HG02571 (cell line): ENCODE results near the gene OSER1.
"Not testable (repeated sequence)": the region's sequence is repeated elsewhere in the genome, so short reads cannot be mapped to it uniquely, and the experiment has no call there.

ENCODE experiments used
- ATAC-seq: cut with Tn5 transposase; IDR thresholded peaks from one replicate; pipeline ENCODE4 v1.9.1; 2021; ENCODE audit warnings: mild to moderate bottlenecking, moderate library complexity; ENCODE audit not compliant: unreplicated experiment

Gene OSER1

DNA sequence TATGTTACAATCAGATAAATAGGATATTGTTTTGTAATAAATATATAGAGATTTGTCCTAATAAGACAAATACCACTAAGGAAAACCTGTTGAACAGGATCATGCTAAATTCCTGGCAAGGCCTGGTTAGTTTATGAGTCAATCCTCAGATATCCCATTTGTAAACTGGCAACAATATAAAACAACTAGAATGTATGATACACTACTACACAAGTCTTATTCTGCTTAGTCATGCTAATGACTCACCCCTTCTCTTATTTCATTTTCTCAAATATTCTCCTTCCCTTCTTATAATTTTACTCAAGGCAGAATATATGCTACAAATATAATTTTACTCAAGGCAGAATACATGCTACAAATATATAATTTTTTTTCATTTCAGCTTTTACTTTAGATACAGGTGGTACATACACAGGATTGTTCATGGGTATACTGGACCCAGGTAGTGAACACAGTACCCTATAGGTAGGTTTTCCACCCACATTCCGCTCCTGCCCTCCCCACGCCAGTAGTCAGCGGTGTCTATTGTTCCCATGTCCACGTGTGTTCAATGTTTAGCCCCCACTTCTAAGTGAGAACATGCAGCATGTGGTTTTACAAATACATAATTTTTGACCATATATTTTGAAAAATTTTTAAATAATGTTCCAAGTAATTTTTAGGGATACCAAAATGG is 6.3 kb downstream of the OSER1 start:
- no peak for ATAC-seq

DNA sequence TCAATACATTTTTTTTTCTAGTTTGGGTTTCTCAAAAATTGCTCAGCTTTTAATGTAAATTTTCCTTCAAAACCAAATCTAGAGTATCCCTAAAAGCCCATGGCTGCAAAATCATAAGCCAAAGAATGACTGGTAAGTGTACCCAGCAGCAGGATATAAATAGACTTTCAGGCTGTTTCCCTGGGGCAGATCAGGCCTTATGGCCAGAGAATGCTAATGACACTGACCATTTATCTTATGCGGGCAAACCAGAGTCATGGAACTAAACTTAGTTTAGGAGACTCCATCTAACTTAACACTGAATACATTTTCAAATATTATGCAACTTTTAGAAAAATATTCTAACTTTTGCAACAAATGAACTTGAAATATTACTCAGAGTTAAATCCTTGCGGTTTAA is 7.4 kb downstream of the OSER1 start:
- no peak for ATAC-seq

DNA sequence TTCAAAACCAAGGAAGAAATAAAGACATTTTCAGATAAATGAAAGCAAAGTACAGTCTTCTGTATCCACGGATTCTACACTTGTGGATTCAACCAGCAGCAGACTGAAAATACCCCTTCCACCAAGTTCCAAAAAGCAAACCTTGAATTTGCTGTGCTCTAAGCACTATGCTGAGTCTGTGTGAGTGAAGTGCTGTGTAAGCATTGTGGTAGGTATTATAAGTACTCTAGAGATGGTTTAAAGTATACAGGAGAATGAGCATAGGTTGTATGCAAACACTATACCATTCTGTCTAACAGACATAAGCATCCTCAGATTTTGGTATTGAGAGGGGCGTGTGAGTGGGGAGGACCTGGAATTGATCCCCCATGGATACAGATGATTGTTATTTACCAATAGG is 9.6 kb downstream of the OSER1 start:
- no peak for ATAC-seq

DNA sequence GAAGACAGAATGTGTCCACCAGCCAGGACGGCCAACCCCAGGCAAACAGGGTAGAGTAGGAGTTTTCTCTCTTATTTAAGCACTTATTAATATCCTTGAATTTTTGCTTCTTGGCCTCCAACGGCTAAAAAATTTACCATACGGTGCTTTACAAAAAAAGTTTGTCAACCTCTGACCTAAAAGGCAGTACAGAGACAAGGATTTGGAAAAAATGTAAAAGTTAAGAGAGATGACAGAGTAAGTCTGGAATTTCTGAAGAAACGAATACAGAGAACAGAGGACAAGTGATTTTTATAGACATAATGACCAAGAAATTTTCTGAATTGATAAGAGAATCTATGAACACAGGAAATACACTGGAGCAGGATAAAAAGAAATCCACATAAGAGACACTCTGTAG is 10.2 kb downstream of the OSER1 start:
- no peak for ATAC-seq

DNA sequence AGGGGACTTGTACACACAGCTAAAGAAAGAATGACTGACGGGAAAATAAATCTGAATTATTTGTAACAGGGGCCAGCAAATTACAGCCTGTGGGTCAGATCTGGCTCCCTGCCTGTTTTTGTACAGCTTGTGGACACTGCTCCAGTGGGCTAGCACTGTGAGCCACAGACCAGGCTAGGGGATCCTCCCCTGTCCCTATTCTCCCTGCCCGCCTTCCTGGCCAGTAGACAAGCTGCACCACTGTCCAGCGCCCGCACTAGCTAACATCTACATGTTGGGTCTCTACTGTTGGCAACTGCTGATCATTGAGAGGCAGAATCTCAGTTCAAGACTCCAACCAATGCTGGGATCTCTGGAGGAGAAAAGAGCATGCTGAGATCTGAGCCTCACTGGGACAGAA is 10.7 kb downstream of the OSER1 start:
- ATAC-seq, result no peak

DNA sequence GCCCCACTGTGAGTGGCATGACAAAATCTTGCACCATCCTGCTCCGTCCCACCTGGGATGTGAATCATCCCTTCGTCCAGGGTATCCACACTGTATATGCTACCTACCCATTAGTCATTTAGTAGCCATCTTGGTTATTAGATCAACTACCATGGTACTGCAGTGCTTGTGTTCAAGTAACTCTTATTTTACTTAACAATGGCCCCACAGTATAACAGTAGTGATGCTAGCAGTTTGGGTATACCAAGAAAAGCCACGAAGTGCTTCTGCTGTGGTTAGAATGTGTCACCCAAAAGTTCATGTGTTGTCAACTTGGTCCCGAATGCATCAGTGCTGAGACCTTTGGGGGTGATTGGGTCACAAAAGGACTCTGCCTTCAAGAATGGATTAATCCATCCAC is 11.7 kb downstream of the OSER1 start:
- ATAC-seq, result no peak

DNA sequence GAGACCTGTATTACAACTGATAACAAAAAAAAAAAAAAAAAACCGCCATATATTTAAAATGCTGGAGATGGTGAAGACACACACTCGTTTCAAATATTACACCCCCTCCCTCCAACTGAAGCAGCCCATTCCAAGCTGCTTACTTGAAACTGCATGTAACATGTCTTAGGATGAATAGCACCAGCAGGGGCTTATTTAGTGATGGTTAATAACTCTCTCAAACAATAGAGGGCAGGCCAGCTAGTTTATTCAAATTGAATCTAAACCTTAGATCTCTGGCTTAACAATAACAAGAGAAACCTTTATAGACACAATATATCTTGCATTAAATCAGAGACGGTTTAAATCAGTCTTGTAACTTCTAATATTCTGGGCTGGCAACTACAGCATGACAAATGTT is 14.3 kb downstream of the OSER1 start:
- no peak for ATAC-seq

DNA sequence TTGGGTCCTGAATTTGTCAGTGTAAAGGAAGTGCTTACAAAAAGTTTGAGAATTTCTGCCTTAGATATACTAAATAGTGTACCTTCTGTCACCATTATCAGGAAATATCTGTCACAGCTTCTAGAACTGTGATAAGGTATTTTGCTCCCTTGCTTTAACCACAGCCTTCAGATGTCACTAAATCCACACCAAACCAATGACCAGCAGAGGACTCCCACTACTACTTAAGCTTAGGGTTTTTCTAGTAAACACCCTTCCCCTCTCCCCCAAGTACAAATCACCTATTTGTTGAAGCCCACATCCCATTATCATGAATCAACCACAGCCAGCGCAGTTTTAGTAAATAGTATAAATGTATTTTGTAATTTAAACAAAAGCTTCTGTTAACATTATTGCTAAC is 15.0 kb downstream of the OSER1 start:
- ATAC-seq, result no peak

DNA sequence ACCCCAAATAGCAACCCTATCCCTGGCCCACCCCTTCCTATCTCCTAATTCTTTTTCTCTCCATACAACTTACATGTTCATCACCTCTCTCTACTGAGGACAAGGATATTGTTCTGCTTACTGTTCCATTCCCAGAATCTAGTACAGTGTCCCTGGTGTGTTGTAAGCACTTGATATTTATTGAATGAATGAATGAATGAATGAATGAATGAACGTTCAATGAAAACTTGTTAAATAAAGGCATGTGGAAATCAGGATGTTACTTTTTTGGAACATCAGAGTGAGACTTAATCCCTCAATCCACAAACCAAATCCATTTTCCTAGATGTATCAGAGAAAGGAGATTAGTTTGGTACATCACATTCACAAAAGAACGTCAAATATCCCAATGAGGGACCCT is 16.8 kb downstream of the OSER1 start:
- no peak for ATAC-seq

DNA sequence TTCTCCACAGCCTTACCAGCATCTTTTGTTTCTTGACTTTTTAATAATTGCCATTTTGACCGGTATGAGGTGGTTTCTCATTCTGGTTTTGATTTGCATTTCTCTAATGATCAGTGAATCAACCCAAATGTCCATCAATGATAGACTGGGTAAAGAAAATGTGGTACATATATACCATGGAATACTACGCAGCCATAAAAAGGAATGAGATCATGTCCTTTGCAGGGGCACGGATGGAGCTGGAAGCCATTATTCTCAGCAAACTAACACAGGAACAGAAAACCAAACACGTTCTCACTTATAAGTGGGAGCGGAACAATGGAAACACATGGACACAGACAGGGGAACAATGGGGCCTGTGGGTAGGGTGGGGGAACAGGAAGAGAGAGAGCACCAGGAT is 18.9 kb downstream of the OSER1 start:
- ATAC-seq, result not testable (repeated sequence)

DNA sequence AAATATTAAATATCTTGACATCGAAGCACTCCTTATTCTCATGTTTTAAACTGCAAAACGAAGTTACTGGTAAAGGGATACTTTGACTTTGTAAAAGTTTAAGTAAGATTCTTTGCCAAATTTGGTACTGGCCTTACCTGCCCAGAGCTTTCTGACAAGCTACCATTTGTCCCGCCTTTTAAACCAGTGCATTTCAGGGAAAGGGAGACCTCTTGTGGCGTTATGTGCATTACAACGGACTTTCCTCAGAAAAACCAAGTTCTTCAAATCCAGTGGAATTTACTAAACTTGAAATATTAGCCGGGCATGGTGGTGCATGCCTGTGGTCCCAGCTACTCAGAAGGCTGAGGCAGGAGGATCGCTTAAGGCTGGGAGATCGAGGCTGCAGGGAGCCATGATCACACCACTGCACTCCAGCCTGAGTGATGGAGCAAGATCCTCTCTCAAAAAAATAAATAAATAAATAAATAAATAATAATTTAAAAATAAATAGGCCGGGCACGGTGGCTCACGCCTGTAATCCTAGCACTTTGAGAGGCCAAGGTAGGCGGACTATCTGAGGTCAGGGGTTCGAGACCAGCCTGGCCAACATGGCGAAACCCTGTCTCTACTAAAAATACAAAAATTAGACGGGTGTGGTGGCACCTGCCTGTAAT is 20.2 kb downstream of the OSER1 start:
- not testable (repeated sequence) for ATAC-seq

DNA sequence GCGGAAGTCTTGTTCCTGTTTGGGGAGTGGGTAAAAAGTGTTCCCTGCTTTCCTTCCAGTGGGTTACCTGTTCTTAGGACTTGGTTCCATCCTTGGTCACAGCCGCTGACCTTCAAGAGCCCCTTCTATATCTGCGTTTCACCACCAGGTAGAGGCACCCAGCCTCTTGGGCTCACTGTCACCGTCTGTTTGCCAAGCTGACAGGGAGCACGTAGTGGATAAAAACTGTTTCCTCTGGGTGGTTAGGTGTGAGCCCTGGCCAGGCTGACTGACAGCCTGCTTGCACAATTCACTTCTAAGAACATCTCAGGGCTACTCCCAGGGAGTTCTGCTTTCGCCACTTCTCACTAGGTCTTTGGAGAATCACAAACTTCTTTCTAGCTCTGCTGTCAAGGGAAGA is 21.8 kb downstream of the OSER1 start:
- no peak for ATAC-seq

DNA sequence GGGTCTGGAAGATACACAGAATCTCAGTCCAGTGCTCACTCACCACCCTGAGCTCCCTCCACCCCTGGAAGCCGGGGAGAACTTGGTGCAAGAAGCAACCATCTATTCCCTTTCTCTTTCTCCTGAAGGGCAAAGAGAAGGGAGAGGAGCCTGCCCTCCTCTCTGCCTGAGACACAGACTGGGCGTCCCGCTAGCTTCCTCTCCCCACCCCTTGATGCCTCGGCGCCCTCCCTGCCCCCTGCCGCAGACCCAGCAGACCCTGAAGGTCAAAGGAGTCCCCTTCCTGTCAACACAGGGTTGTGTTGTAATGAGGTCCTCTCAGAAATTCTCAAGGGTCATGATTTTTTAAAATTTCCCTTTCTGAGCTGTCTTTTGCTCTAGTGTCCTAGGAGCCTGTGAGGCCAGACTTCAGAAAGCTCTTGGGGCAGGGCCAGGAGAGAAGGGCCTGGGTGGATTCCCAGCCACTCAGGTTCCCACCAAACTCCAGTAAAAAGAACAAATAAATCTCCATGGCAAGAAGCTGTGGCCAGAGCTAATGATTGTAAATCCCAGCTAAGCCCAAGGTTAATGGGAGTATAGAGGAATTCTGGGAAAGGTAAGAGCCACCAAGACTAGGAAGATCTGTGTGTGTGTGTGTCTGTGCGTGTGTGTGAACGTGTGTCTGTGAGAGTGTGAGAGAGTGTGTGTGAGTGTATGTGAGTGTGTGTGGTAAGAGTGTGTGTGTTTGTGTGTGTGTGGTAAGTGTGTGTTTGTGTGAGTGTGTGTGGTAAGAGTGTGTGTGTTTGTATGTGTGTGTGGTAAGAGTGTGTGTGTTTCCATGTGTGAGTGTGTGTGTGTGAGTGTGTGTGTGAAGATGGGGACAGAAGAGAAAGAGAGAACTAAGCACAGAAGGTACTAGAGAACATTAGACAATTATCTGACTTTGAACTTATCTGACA is 22.5 kb downstream of the OSER1 start:
- no peak for ATAC-seq

DNA sequence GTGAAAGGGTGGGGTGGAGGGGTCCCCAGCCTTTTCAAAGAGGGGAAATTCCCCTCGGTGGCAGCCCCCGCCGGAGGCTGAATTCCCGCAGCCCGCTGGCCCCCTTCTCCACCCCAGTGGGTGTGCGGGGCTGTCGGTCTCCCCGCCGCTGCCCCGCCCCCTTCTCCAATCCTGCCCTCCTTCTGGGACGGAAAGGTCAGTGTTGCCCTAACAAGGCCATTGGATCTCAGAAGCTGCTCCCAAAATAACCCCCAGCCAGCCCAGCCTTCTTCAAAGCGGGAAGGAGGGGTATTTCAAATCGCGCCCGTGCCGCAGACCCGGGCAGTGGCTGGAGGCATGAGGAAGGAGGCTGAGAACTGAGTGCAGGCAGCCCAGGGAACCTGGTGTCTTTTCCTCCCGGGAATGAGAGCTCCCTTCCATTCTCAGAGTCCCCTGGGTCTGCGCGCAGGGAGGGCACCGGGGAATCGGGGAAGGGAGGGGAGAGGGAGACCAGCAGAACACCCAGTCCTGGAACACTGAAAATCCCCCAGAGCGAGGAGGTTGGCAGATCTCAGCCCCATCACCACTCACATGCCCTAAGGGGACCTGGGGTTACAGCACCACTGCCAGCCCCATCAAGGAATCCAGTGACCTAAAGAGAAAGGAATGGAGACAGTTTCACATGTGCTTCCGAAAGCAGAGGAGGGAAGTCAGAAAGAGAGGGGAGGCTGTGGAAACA is 23.4 kb downstream of the OSER1 start, which contains the start of gene JPH2:
Gene JPH2, minus strand, starts transcription at position 135 of the 718 bp plus-strand sequence. CDS start 483 bp downstream, outside the sequence.
- ATAC-seq, result no peak

DNA sequence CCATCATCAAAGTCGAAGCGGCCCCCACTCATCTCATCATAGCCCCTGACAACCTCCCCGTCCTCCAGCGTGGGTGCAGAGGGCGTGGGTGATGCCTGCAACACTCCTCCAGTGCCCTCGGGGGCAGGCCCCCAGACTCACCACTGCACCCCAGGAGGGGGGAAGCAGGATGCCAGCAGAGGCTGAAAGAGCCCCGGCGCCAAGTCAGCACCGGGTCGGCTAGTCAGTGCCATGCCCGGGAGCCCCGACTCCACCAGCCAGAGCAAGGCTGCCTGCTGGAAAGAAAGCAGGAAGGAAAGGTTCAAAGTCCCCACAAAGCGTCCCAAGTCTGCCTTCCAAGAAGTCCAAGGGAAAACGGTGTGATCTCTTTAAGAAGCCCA is 23.9 kb downstream of the OSER1 start:
- ATAC-seq, result no peak

DNA sequence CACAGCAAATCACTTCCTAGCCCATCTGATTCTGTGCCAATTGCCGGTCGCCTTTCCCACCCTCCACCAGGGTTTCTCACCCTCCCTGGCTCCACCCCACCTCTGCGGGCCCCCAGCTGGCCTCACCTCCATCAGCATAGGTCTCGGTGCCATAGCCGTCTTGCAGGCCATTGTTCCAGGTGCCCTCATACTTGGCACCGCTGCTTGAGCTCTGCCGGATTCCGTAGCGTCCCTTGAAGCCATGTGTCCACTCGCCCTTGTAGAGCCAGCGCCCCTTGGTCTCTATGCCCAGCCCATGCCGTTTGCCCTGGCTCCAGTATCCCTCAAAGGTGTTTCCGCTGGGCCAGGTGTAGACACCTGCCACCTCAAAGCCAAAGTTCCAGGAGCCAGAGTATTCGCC is 24.4 kb downstream of the OSER1 start:
- ATAC-seq, result no peak

DNA sequence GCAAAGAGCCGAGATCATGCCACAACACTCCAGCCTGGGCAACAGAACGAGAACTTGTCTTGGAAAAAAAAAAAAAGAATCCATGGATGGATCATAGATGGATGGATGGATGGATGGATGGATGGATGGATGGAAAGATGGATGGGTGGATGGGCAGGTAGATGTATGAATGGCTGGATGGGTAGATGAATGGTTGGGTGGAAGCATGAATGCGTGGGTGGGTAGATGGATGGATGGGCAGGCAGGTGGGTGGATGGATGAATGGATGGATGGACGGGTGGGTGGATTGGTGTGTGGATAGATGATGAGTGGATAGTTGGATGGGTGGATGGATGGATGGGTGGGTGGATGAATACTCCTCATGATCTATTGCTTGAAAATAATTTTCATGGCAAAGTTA is 25.0 kb downstream of the OSER1 start:
- ATAC-seq, result no peak

DNA sequence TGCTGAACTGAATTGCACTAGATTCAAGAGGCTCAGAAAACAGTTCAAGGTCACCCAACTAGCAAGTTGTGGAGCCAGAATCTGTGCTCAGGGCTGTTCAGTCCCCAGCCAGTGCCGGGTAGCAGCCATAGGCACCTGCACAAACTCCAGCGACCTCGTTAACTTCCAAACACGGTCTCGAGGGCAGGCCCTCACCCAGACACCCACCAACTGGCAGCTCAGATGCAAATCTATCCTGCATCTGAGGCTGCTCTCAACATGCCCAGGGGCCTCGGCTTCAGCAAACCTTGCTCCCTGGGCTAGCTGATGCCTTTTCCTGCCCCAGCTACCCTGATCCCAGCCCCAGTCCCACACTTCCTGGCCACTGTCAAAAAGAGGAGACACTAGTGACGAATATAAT is 27.3 kb downstream of the OSER1 start:
- ATAC-seq, result no peak

DNA sequence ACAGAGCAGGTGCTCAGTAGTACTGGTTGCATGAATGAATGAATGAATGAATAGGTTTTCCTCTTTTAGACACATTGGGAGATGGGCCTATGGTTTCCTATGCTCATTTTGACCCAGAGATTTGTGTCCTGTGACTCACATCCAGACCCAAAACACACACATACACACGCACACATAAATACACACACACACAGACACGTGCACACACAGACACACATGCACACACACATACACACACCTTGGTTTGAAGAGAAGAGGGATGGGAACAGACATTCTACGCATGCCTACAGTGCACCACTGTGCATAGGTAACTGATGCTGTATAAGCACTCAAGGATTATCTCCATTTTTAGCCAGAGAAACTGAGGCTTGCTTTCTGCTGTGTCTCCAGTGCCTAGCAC is 27.7 kb downstream of the OSER1 start:
- ATAC-seq, result no peak

DNA sequence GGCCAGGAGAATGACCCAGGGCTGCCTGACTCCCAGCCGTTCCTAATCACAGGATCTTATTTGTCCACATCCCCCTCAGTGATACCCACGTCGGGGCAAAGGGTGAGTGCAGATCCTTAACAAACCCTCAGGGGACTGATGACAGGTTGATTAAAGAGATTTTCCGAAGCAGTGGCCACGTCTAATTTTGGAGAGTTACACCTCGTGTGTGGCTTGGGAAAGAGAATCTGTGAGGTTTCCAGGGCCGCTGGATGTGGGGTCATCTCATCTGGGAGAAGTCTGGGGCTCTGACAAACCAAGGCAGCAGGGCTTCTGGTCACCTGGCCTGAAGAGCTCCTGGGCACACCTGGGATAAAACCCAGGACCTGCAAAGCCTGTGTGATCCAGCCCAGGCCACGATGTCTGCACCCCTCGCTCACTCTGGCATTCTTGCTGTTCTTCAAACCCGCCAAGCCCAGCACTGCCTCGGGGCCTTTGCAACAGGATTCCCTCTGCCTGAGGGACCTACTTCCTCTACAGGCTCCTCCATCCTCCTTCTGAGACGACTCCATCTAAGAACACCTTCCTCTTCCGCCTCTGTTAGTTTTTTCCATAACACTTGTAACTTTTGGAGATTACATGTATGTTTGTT is 28.3 kb downstream of the OSER1 start:
- no peak for ATAC-seq

DNA sequence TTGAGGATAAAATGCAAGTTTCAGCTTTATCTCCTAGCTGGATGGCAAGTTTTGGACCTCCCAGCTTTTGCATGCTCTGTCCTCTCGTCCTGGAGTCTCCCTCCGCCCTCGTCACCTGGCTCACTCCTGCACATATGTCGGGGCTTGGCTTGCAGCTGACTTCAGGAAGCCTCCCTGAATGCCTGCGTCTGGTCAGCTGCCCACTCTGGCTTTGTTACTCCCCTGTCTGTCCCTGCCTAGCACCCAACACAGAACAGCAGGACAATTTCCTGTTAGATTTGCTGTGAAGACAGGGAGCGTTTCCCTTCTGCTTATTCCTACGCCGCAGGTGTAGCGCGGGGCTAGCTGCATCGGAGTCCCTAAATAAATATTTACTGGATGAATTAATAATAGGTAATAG is 29.0 kb downstream of the OSER1 start:
- no peak for ATAC-seq
